Prostate gland (tissue), 2 donors: ENCODE data around the gene SBDS. TPM values are rescaled to one million over a fixed set of nuclear protein-coding genes. Genes with fewer than 3 reads are reported as not detected.
"Not testable (repeated sequence)": the region's sequence is repeated elsewhere in the genome, so short reads cannot be mapped to it uniquely, and the experiment has no call there.

ENCODE experiments used
- DNase-seq: peaks from one replicate; pipeline ENCODE4 v3.0.0-alpha.2; 2019; ENCODE audit warnings: low spot score
- H3K27ac ChIP-seq, 2 donors: fragments of 200-600 bp; sonication (generic); 2 replicates each; pipeline ENCODE4 v1.5.1; 2017 to 2019
- H3K27me3 ChIP-seq: fragments of 200-600 bp; sonication (generic); replicated peaks from 2 replicates; pipeline ENCODE4 v1.5.1; 2019; ENCODE audit not compliant: insufficient read depth
- H3K36me3 ChIP-seq, 2 donors: fragments of 200-600 bp; sonication (generic); 1 replicate in 1 of 2; 2 replicates in 1 of 2; pipeline versions ENCODE4 v1.5.1 to v1.8.1; 2017 to 2019
- H3K4me1 ChIP-seq: fragments of 200-600 bp; sonication (generic); replicated peaks from 2 replicates; pipeline ENCODE4 v1.5.1; 2019
- H3K4me3 ChIP-seq, 2 donors: fragments of 200-600 bp; sonication (generic); 2 replicates each; pipeline ENCODE4 v1.5.1; 2017 to 2019
- H3K9me3 ChIP-seq: fragments of 200-600 bp; sonication (generic); 2 replicates; pipeline ENCODE4 v1.5.1; 2017
- POLR2A ChIP-seq: fragments of 450-650 bp; IDR thresholded peaks from one replicate; pipeline ENCODE4 v1.6.1; 2016; ENCODE audit warnings: antibody characterized with exemption, mild to moderate bottlenecking
- POLR2AphosphoS5 ChIP-seq: sonication (generic); formaldehyde crosslinking; IDR thresholded peaks from one replicate; pipeline ENCODE4 v1.6.1; 2017; ENCODE audit warnings: antibody characterized with exemption
- WGBS: methylation state at CpG from one replicate; pipeline ENCODE4 v1.1.5; 2018; 5-methylcytosine and 5-hydroxymethylcytosine counted together
- intact Hi-C: fragments of 100-400 bp; cut with DNase I; formaldehyde crosslinking; loops from one replicate; pipeline ENCODE4 v1.14.2; 2022
- total RNA-seq, 2 donors: library from RNA; depleted of rRNA; stranded (reverse); fragments of >200 nt; gene quantifications; one replicate each; pipeline ENCODE4 v1.1.0, GENCODE V29; 2016
- TF ChIP-seq, protein P1 (sequence below), 4 experiments: fragments of 200-600 bp in 2 of 4; fragments of 450-650 bp in 2 of 4; sonication (generic) in 2 of 4; IDR thresholded peaks; 1 replicate in 3 of 4; 2 replicates in 1 of 4; pipeline ENCODE4 v1.5.1; 2016 to 2019; ENCODE audit warnings: antibody characterized with exemption in 4 of 4, mild to moderate bottlenecking in 2 of 4, moderate library complexity in 2 of 4

Gene SBDS
- total RNA-seq, 2 donors from 2014 or later = 58.6 to 94.0 TPM

DNA sequence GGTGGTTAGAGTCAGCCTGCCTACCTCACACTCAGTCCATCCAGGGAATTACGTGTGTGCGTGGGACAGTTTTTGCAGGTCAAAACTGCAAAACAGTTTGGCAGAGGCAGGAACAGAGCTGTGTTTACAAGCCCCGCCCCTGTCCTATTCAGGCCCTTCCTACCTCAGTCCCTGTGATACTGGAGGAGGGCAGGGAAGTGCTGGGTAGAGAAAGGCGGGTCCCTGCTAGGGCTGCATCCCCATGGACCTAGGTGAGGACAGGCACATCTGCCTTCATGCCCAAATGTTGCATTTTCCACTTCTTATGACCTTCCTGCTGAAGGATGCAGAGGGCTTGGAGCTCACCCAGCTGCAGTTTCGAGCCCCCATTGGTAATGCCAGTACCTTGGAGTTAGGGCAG is 25.1 kb downstream of the SBDS start:
- no peaks in the 10 kb centered on the region for H3K9me3 ChIP-seq

DNA sequence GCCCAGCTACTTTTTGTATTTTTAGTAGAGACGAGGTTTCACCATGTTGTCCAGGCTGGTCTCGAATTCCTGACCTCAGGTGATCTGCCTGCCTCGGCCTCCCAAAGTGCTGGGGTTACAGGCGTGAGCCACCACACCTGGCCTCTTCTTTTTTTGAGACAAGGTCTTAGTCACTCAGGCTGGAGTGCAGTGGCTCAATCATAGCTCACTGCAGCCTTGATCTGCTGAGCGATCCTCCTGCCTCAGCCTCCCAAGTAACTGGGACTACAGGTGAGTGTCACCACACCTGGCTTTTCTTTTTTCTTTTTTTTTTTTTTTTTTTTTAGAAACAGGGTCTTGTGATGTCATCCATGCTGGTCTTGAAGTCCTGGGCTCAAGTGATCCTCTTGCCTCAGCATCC is 26.4 kb downstream of the SBDS start:
- H3K4me1 ChIP-seq, H3K27ac ChIP-seq, DNase-seq, H3K9me3 ChIP-seq, H3K27me3 ChIP-seq, H3K36me3 ChIP-seq, H3K4me3 ChIP-seq, intact Hi-C loops: not testable (repeated sequence)
- 96% methylated on average over 5 of the region's 5 CpGs for WGBS

More for the DNA sequence above, 25.1 kb downstream of the SBDS start:
- H3K36me3 ChIP-seq = no peaks in the 10 kb centered on the region
- WGBS = 64% methylated on average over 5 of the region's 5 CpGs
- no peaks in the 10 kb centered on the region for H3K4me1 ChIP-seq
- no peak for DNase-seq
- no peak overlapping the region for H3K4me3 ChIP-seq
- H3K27me3 ChIP-seq = no peaks in the 10 kb centered on the region
- intact Hi-C loops = no loop called here
- H3K27ac ChIP-seq = no peak overlapping the region
- TF ChIP-seq POLR2AphosphoS5 = no peak
- TF ChIP-seq, protein P1, sequence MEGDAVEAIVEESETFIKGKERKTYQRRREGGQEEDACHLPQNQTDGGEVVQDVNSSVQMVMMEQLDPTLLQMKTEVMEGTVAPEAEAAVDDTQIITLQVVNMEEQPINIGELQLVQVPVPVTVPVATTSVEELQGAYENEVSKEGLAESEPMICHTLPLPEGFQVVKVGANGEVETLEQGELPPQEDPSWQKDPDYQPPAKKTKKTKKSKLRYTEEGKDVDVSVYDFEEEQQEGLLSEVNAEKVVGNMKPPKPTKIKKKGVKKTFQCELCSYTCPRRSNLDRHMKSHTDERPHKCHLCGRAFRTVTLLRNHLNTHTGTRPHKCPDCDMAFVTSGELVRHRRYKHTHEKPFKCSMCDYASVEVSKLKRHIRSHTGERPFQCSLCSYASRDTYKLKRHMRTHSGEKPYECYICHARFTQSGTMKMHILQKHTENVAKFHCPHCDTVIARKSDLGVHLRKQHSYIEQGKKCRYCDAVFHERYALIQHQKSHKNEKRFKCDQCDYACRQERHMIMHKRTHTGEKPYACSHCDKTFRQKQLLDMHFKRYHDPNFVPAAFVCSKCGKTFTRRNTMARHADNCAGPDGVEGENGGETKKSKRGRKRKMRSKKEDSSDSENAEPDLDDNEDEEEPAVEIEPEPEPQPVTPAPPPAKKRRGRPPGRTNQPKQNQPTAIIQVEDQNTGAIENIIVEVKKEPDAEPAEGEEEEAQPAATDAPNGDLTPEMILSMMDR (IDR thresholded peaks at IDR 0.05) = no peak
- no peak for TF ChIP-seq POLR2A

GRCh38 chr7:66967029-66967428 is 28.4 kb downstream of the SBDS start:
- no peak for DNase-seq
- Histone ChIP-seq H3K9me3 (no peaks in the 10 kb centered on the region), H3K27me3 (no peaks in the 10 kb centered on the region), H3K4me3 (no peak overlapping the region), H3K36me3 (no peaks in the 10 kb centered on the region), H3K4me1 (no peaks in the 10 kb centered on the region), H3K27ac (no peak overlapping the region)
- TF ChIP-seq POLR2AphosphoS5 (no peak), POLR2A (no peak)
- TF ChIP-seq, protein P1 (IDR thresholded peaks at IDR 0.05) = no peak
- intact Hi-C loops = no loop called here
- 86% methylated on average over 6 of the region's 6 CpGs for WGBS

DNA sequence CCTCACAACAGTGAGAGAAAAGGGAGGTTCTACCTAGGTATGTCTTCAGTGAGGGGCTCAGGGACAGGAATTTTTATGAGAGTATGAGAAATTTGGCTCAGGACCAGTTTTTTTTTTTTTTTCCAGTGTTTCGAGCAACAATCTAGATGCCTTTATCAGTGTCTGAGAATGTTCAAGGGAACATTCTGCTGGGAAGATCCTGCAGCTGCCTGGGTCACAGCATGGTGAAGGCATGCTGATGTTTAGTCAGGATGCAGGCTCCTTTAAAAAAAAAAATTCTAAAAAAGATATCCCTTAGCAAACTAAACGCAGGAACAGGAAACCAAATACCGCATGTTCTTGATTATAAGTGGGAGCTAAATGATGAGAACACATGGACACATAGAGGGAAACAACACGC is 31.0 kb downstream of the SBDS start:
- TF ChIP-seq POLR2AphosphoS5 (no peak), POLR2A (no peak)
- TF ChIP-seq, protein P1 (IDR thresholded peaks at IDR 0.05) = no peak
- Histone ChIP-seq H3K4me3 (no peak overlapping the region), H3K9me3 (no peaks in the 10 kb centered on the region), H3K27ac (no peak overlapping the region), H3K4me1 (no peaks in the 10 kb centered on the region), H3K36me3 (no peaks in the 10 kb centered on the region), H3K27me3 (no peaks in the 10 kb centered on the region)
- no peak for DNase-seq
- intact Hi-C loops = no loop called here
- 37% methylated on average over 4 of the region's 4 CpGs for WGBS

- H3K27ac ChIP-seq = no peak overlapping the region
- no peaks in the 10 kb centered on the region for H3K9me3 ChIP-seq
- no peak for DNase-seq
- 93% methylated on average over 5 of the region's 5 CpGs for WGBS
- H3K4me3 ChIP-seq = no peak overlapping the region
- no peak for TF ChIP-seq POLR2A
- no peak for TF ChIP-seq POLR2AphosphoS5
- TF ChIP-seq, protein P1 (IDR thresholded peaks at IDR 0.05) = no peak
- intact Hi-C loops = no loop called here
- no peaks in the 10 kb centered on the region for H3K4me1 ChIP-seq
- H3K27me3 ChIP-seq = no peaks in the 10 kb centered on the region
- peaks cover 0 to 3% of the 10 kb centered on the region in 2 donors for H3K36me3 ChIP-seq
These were observed 34.3 kb downstream of the SBDS start for GRCh38 chr7:66961096-66961495.
